AG04449 (cell line): ENCODE data around the gene IL13.

Experiments
- CTCF ChIA-PET: fragments of 350-600 bp; formaldehyde crosslinking; extraction: SDS; loops from one replicate; lab custom pipeline; 2021; ENCODE audit warnings: antibody characterized with exemption; lab: Yijun Ruan, JAX
- POLR2A ChIA-PET: fragments of 400-600, 350-600 bp; formaldehyde crosslinking; extraction: SDS; loops from one replicate; lab custom pipeline; 2020; ENCODE audit warnings: antibody characterized with exemption, inconsistent platforms; lab: Yijun Ruan, JAX
- DNase-seq: peaks from one replicate; pipeline ENCODE4 v3.0.0-alpha.2; 2010; ENCODE audit warnings: low read depth, low spot score
- H3K4me3 ChIP-seq: 2 replicates; pipeline ENCODE4 v1.5.1; 2011; ENCODE audit warnings: low read depth, mild to moderate bottlenecking, control low read depth, low read length
- TF ChIP-seq, protein P1 (sequence below): IDR thresholded peaks from one replicate; pipeline ENCODE4 v1.5.1; 2011; ENCODE audit warnings: mild to moderate bottlenecking, moderate library complexity, low read length, control low read depth, inconsistent platforms; ENCODE audit not compliant: insufficient read depth; ENCODE audit errors: missing control alignments

IL13 gene

DNA sequence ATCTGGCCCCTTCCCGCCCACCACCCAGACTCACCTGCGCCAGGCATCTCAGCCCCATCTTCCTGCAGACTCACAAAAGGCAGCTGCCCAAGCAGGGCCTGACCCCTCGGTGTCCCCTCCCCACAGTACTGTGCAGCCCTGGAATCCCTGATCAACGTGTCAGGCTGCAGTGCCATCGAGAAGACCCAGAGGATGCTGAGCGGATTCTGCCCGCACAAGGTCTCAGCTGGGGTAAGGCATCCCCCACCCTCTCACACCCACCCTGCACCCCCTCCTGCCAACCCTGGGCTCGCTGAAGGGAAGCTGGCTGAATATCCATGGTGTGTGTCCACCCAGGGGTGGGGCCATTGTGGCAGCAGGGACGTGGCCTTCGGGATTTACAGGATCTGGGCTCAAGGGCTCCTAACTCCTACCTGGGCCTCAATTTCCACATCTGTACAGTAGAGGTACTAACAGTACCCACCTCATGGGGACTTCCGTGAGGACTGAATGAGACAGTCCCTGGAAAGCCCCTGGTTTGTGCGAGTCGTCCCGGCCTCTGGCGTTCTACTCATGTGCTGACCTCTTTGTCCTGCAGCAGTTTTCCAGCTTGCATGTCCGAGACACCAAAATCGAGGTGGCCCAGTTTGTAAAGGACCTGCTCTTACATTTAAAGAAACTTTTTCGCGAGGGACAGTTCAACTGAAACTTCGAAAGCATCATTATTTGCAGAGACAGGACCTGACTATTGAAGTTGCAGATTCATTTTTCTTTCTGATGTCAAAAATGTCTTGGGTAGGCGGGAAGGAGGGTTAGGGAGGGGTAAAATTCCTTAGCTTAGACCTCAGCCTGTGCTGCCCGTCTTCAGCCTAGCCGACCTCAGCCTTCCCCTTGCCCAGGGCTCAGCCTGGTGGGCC is 1.9 kb downstream of the IL13 start:
- ChIA-PET CTCF (interaction anchor here (1.5 to 3.5 kb wide), 3 partner anchors 14 to 161 kb away, joined by 4 to 20 read pairs (median 4); partner anchors contain the start of gene IL4), POLR2A (no interaction called here)
- no peak overlapping the region for H3K4me3 ChIP-seq
- no peak for DNase-seq
- TF ChIP-seq, protein P1, sequence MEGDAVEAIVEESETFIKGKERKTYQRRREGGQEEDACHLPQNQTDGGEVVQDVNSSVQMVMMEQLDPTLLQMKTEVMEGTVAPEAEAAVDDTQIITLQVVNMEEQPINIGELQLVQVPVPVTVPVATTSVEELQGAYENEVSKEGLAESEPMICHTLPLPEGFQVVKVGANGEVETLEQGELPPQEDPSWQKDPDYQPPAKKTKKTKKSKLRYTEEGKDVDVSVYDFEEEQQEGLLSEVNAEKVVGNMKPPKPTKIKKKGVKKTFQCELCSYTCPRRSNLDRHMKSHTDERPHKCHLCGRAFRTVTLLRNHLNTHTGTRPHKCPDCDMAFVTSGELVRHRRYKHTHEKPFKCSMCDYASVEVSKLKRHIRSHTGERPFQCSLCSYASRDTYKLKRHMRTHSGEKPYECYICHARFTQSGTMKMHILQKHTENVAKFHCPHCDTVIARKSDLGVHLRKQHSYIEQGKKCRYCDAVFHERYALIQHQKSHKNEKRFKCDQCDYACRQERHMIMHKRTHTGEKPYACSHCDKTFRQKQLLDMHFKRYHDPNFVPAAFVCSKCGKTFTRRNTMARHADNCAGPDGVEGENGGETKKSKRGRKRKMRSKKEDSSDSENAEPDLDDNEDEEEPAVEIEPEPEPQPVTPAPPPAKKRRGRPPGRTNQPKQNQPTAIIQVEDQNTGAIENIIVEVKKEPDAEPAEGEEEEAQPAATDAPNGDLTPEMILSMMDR = no peak

DNA sequence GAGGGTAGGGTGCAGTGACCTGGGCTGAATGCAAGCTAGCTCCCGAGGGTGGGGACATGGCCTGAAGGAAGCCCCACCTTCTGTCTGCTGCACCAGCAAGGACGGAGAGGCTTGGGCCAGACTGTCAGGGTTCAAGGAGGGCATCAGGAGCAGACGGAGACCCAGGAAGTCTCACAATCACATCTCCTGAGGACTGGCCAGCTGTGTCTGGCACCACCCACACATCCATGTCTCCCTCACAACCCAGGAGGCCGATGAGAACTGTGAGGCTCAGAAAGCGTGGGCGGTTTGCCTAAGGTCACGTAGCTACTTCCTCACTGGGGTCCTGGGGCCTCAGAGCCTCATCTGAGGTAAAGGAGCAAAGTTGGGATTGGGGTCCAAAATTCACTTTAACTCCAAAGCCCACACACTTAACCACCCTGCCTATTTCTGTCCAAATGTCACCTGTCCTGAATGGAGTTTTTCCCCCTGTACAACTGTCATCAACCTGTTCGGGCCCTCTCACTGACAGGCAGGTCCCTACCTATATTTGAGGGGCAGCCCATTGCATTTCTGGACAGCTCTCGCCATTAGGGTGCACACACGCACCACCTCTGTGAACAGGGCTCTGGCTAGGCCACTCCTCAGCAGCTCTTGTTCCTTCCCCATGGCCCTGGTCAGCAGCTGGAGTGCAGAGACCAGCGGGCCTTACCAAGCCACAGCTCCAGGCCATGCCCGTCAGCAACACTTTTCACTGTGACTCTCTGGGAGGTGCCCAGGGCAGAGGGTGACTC is 3.4 kb downstream of the IL13 start:
- TF ChIP-seq, protein P1 = no peak
- ChIA-PET CTCF (interaction anchor here (0.8 to 3.5 kb wide), 5 partner anchors 12 to 159 kb away, joined by 3 to 20 read pairs (median 4); no protein-coding TSS in a partner anchor), POLR2A (no interaction called here)
- no peak for DNase-seq
- H3K4me3 ChIP-seq = no peak overlapping the region

DNA sequence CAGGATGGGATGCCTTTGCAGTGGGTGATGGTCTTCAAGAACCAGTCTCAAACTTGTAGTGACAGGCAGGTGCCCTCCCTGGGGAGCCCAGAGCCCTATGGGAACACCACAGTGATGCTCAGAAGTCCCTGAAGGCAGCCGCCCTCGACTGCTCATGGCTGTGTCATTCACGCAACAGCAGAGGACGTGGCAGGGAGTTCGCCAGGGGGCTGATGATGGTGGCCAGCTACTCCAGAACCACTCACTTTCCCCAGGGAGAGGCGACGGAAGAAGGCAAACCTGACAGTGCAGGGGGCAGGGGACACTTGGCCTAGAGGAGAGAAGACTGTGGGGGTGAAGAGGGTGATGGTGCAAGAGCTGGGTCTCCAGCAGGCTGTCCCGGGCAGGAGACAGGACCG is 4.0 kb downstream of the IL13 start:
- H3K4me3 ChIP-seq = no peak overlapping the region
- POLR2A ChIA-PET = no interaction called here
- DNase-seq = no peak
- TF ChIP-seq, protein P1 = no peak
- CTCF ChIA-PET = interaction anchor here (0.7 to 3.5 kb wide), 5 partner anchors 13 to 159 kb away, joined by 3 to 20 read pairs (median 3); no protein-coding TSS in a partner anchor

DNA sequence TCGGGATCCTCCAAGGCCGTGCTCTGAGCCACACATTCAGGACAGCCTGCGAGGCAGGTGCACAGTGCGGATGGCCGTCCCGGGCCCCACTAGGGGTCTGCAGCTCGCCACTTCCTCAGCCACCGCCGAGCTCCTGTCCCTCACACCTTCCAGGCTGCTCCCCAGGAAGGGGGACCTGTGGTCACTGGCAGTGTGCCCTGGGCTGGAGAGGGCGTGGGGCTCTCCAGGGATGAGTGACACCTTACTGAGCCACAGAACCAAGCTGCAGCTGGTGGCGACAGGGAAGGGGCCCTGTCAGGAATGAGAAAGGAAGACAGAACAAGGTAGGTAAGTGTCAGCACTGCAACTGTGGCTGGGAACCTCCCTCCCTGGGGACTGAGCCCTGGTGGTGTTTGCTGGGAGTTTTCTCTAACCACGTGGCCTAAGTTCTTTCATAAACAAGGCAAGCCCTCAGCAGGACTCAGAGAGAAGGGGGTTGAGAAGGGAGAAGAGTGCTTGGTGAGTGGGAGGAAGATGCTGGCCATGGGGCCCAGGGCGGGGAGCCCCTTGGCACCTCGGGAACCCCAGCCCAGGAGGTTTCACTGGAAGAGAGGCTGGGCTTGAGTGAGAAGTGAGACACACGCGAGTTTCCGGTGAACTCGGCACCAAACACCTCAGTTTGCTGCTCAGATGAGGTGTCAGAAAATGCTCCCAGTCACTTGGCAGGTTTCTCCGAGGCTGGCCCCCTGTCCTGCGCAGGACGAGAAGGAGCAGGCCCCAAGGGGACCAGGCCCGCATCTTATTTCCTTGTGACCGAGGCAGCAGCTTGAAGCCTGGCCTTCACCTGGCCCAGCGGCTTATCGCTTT is 5.2 kb downstream of the IL13 start:
- H3K4me3 ChIP-seq = no peak overlapping the region
- POLR2A ChIA-PET = no interaction called here
- no peak for DNase-seq
- CTCF ChIA-PET = interaction anchor here (1.0 kb wide), 1 partner anchor 22 kb away, joined by 3 read pairs; no protein-coding TSS in a partner anchor
- TF ChIP-seq, protein P1 = no peak

DNA sequence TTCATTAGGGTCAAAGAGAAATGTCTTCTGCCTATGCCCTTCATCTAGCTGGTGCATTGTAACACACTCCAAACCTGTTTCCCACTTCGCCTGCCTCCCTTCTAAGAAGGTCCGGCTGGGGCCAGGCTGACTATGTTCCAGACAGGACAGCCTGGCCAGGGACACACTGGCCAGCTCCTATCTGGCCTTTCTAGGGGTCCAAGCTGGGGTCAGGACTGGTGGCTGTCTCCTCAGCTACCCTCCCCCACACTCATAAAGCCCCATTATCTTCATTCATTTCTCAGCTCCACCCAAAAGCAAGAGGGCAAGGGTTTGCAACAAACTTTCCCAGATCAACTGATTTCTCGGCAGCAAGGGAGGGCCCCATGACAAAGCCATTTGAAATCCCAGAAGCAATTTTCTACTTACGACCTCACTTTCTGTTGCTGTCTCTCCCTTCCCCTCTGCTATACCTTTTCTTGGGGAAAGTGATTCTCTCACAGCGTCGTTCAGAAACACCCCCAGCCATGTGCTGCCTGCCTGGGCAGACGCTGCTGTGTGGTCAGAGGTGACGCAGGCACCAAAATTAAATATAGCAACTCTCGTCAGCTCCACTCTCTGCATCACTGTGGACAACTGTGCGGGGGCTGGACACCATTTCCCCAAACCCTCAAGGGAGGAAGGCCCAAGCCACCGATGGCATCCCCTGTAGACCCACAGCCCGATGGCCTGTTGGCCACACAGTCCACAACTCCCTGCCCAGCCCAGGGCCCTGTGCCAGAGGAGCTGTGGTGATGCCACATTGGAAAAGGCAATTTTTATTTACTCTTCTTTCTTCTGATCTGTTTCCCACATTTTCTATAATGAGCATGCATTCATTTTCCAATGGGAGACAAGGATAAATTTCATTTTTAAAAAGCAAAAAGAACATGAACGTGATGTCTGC is 6.1 kb downstream of the IL13 start:
- POLR2A ChIA-PET = no interaction called here
- DNase-seq = no peak
- TF ChIP-seq, protein P1 = no peak
- CTCF ChIA-PET = no interaction called here
- no peak overlapping the region for H3K4me3 ChIP-seq
